ENCODE data around the gene KCNJ12.

Gene KCNJ12

GRCh38 chr17:21357281-21357680 is 18.9 kb upstream of the KCNJ12 start:
- Histone ChIP-seq H3K27me3 (ENCODE audit: control insufficient read depth, insufficient read depth, low read length, poor library complexity, severe bottlenecking) (no peaks in the 10 kb centered on the region), H3K36me3 (ENCODE audit: control insufficient read depth, insufficient read depth, low read length) (no peaks in the 10 kb centered on the region), H3K4me3 (ENCODE audit: insufficient read depth, low read depth, low read length) (no peak overlapping the region), H3K4me1 (ENCODE audit: control insufficient read depth, insufficient read depth, low read length) (peaks cover 41% of the 10 kb centered on the region), H3K27ac (ENCODE audit: insufficient read depth, low read depth, low read length, poor library complexity, severe bottlenecking) (no peak overlapping the region), H3K9me3 (ENCODE audit: control insufficient read depth, low read length) (no peaks in the 10 kb centered on the region)
- 86 to 87% methylated on average over 5 of the region's 5 CpGs for WGBS, 2 experiments

DNA sequence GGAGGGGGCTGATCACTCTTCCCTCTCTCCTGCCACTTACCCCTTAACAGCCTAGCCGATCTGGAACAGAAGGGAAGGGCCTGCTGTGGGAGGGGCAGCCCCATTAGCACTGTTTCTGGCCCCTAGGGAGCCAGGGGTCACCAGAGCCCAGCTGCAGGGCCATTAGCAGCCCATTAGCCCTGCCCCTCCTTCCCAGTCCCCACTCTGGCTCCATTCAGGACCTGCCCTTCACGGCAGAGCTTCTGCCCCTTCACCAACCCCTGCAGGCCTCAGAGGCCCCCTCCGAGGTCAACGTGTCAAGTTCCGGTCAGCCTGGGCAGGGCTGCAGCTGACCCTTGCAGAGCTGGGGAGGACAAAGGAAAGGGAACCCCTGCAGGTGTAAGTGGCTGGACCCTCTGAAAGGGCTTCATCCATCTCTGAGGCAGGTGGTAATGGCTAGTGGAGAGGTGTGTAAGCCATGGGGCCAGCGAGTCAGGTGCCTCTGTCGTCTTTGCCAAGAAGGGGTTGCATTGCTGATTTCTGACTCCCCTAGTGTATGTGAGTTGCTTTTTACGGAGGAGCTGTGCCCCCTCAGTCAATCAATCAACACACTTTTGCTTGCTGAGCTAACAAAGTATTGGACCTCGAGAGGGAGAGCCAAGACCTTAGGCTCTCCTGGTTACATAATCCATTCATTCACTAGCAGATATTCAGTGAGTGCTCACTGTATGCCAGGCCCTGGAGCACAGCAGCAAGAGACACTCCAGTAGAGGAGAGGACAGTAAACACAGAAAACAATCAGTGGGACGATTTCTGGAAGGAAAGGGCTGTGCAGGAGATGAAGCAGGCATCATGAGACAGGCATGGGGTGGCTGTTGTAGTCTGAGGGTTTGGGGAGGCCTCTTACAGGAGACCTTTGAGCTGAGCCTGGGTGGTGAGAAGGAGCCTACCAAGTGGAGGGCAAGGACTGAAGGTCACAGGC is 18.2 kb upstream of the KCNJ12 start:
- H3K4me1 ChIP-seq (ENCODE audit: control insufficient read depth, insufficient read depth, low read length) = peaks cover 41% of the 10 kb centered on the region
- H3K27ac ChIP-seq (ENCODE audit: insufficient read depth, low read depth, low read length, poor library complexity, severe bottlenecking) = no peak overlapping the region
- no peaks in the 10 kb centered on the region for H3K36me3 ChIP-seq (ENCODE audit: control insufficient read depth, insufficient read depth, low read length)
- no peaks in the 10 kb centered on the region for H3K9me3 ChIP-seq (ENCODE audit: control insufficient read depth, low read length)
- WGBS, 2 experiments = 37 to 48% methylated on average over 10 of the region's 10 CpGs
- H3K27me3 ChIP-seq (ENCODE audit: control insufficient read depth, insufficient read depth, low read length, poor library complexity, severe bottlenecking) = no peaks in the 10 kb centered on the region
- H3K4me3 ChIP-seq (ENCODE audit: insufficient read depth, low read depth, low read length) = no peak overlapping the region

- no peaks in the 10 kb centered on the region for H3K27me3 ChIP-seq (ENCODE audit: control insufficient read depth, insufficient read depth, low read length, poor library complexity, severe bottlenecking)
- no peaks in the 10 kb centered on the region for H3K36me3 ChIP-seq (ENCODE audit: control insufficient read depth, insufficient read depth, low read length)
- no peak overlapping the region for H3K27ac ChIP-seq (ENCODE audit: insufficient read depth, low read depth, low read length, poor library complexity, severe bottlenecking)
- 70 to 75% methylated on average over 12 of the region's 12 CpGs for WGBS, 2 experiments
- H3K4me3 ChIP-seq (ENCODE audit: insufficient read depth, low read depth, low read length) = no peak overlapping the region
- no peaks in the 10 kb centered on the region for H3K9me3 ChIP-seq (ENCODE audit: control insufficient read depth, low read length)
- peaks cover 41% of the 10 kb centered on the region for H3K4me1 ChIP-seq (ENCODE audit: control insufficient read depth, insufficient read depth, low read length)
Measured at GRCh38 chr17:21358682-21359482, 17.3 kb upstream of the KCNJ12 start.

DNA sequence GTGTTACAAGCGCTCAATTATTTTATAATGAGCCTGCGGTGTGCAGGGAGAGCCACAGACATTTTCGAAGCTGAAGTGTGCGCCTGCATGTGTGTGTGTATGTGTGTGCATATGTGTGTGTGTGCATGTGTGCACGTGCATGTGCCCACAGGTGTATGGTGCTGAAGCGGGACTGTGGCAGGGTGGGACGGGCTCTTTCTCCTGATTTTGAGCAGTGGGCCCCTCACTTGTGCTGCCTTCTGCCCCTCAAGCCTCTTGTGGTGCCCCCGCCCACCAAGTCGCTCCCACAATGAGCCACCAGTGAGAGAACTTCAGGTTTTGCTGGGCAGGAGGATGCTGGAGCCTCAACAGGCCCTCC is 16.7 kb upstream of the KCNJ12 start:
- 90 to 91% methylated on average over 9 of the region's 9 CpGs for WGBS, 2 experiments
- H3K27ac ChIP-seq (ENCODE audit: insufficient read depth, low read depth, low read length, poor library complexity, severe bottlenecking) = no peak overlapping the region

GRCh38 chr17:21360048-21360447 is 16.1 kb upstream of the KCNJ12 start:
- Histone ChIP-seq H3K36me3 (ENCODE audit: control insufficient read depth, insufficient read depth, low read length) (no peaks in the 10 kb centered on the region), H3K27me3 (ENCODE audit: control insufficient read depth, insufficient read depth, low read length, poor library complexity, severe bottlenecking) (no peaks in the 10 kb centered on the region), H3K9me3 (ENCODE audit: control insufficient read depth, low read length) (no peaks in the 10 kb centered on the region), H3K4me1 (ENCODE audit: control insufficient read depth, insufficient read depth, low read length) (peaks cover 41% of the 10 kb centered on the region), H3K4me3 (ENCODE audit: insufficient read depth, low read depth, low read length) (no peak overlapping the region), H3K27ac (ENCODE audit: insufficient read depth, low read depth, low read length, poor library complexity, severe bottlenecking) (no peak overlapping the region)
- WGBS, 2 experiments = 24 to 26% methylated on average over 7 of the region's 7 CpGs

More for the DNA sequence above, 16.7 kb upstream of the KCNJ12 start:
- no peaks in the 10 kb centered on the region for H3K36me3 ChIP-seq (ENCODE audit: control insufficient read depth, insufficient read depth, low read length)
- H3K4me3 ChIP-seq (ENCODE audit: insufficient read depth, low read depth, low read length) = no peak overlapping the region
- H3K27me3 ChIP-seq (ENCODE audit: control insufficient read depth, insufficient read depth, low read length, poor library complexity, severe bottlenecking) = no peaks in the 10 kb centered on the region
- H3K4me1 ChIP-seq (ENCODE audit: control insufficient read depth, insufficient read depth, low read length) = peaks cover 41% of the 10 kb centered on the region
- H3K9me3 ChIP-seq (ENCODE audit: control insufficient read depth, low read length) = no peaks in the 10 kb centered on the region

GRCh38 chr17:21361020-21361809 is 14.9 kb upstream of the KCNJ12 start:
- 69 to 75% methylated on average over 4 to 5 of the region's 5 CpGs for WGBS, 2 experiments
- peaks cover 38% of the 10 kb centered on the region for H3K4me1 ChIP-seq (ENCODE audit: control insufficient read depth, insufficient read depth, low read length)

DNA sequence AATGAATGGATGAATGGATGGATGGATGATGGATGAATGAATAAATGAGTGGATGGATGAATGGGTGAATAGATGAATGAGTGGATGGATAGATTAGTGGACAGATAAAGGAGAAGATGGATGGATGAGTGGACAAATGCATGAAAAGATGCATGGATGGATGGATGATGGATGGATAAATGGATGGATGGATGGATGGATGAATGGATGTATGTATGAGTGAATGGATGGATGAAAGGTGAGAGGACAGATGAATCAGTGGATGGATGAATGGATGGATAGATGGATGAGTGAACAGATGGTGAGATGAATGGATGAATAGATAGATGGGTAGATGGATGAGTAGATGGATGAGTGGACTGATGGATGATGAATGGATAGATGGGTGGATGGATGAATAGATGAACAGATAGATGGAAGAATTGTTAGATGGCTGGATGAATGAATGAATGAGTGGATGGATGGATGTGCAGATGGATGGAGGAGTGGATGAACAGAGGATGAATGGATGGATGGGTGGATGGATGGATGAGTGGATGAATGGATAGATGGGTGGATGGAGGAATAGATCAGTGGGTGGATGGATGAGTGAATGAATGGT is 13.7 kb upstream of the KCNJ12 start:
- no peak overlapping the region for H3K27ac ChIP-seq (ENCODE audit: insufficient read depth, low read depth, low read length, poor library complexity, severe bottlenecking)
- no peak overlapping the region for H3K4me3 ChIP-seq (ENCODE audit: insufficient read depth, low read depth, low read length)
- no peaks in the 10 kb centered on the region for H3K36me3 ChIP-seq (ENCODE audit: control insufficient read depth, insufficient read depth, low read length)
- peaks cover 33% of the 10 kb centered on the region for H3K4me1 ChIP-seq (ENCODE audit: control insufficient read depth, insufficient read depth, low read length)
- H3K9me3 ChIP-seq (ENCODE audit: control insufficient read depth, low read length) = no peaks in the 10 kb centered on the region
- no peaks in the 10 kb centered on the region for H3K27me3 ChIP-seq (ENCODE audit: control insufficient read depth, insufficient read depth, low read length, poor library complexity, severe bottlenecking)

More at GRCh38 chr17:21361020-21361809, 14.9 kb upstream of the KCNJ12 start:
- H3K27me3 ChIP-seq (ENCODE audit: control insufficient read depth, insufficient read depth, low read length, poor library complexity, severe bottlenecking) = no peaks in the 10 kb centered on the region
- no peak overlapping the region for H3K4me3 ChIP-seq (ENCODE audit: insufficient read depth, low read depth, low read length)
- no peaks in the 10 kb centered on the region for H3K36me3 ChIP-seq (ENCODE audit: control insufficient read depth, insufficient read depth, low read length)
- no peak overlapping the region for H3K27ac ChIP-seq (ENCODE audit: insufficient read depth, low read depth, low read length, poor library complexity, severe bottlenecking)
- H3K9me3 ChIP-seq (ENCODE audit: control insufficient read depth, low read length) = no peaks in the 10 kb centered on the region

DNA sequence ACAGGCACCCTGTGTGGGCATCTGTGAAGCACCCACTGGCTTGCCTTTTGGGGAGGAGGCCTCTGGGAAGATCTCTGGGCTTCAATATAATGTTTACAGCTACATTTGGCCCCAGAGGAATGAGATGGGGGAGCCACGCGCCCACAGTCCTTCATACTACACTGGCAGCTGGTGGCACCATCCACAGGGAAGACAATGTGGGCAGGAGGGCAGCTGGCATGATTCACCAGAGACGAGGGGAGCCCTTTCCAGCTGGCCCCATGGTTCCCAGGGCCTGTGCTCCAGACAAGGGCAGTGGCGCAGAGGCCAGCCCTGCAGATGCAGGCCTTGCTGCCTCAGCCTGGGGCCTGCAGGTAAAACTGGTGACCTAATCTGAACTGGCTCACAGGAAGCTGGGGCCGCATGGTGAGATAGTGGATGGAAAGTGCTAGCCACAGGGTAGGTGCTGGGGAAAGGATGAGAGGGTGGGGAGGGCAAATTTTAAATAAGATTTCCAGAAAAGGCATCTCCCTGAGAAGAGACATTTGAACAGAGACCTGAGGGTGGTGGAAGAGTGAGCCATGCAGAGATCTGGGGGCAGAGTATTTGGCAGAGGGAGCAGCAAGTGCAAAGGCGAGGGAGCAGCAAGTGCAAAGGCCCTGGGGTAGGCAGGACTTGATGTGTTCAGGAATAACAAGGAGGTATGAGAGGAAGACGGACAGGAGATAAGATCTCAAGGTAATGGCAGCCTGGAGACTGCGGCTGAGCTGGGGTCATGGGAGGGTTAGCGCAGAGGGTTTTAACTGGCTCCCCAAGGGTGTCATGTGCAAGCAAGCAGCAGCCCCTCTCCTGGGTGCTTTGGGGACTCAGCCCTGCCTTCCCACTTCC is 12.1 kb upstream of the KCNJ12 start:
- 94 to 95% methylated on average over 9 of the region's 9 CpGs for WGBS, 2 experiments
- Histone ChIP-seq H3K27me3 (ENCODE audit: control insufficient read depth, insufficient read depth, low read length, poor library complexity, severe bottlenecking) (no peaks in the 10 kb centered on the region), H3K9me3 (ENCODE audit: control insufficient read depth, low read length) (no peaks in the 10 kb centered on the region)

DNA sequence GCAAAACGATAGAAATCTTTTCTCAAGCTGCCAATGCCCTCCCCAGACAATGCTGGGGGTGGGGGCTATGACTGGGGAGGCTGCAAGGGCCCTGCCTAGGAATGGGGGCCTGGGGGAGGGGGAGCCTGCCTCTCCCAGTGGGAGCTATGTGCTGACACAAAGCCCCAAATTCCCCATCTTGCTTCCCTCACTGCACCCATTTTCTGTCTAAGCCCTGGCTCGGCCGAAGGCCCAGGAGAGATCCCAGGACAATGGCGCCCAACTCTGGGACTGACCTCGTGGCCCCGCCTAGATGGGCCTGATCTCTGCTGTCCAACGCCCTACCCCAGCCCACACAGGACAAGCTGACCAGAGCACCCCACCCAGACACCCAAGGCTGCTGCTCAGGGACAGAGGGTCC is 11.1 kb upstream of the KCNJ12 start:
- Histone ChIP-seq H3K4me1 (ENCODE audit: control insufficient read depth, insufficient read depth, low read length) (peaks cover 17% of the 10 kb centered on the region), H3K4me3 (ENCODE audit: insufficient read depth, low read depth, low read length) (no peak overlapping the region), H3K27ac (ENCODE audit: insufficient read depth, low read depth, low read length, poor library complexity, severe bottlenecking) (no peak overlapping the region), H3K36me3 (ENCODE audit: control insufficient read depth, insufficient read depth, low read length) (no peaks in the 10 kb centered on the region), H3K9me3 (ENCODE audit: control insufficient read depth, low read length) (no peaks in the 10 kb centered on the region), H3K27me3 (ENCODE audit: control insufficient read depth, insufficient read depth, low read length, poor library complexity, severe bottlenecking) (no peaks in the 10 kb centered on the region)
- 84 to 88% methylated on average over 7 of the region's 7 CpGs for WGBS, 2 experiments

More for the DNA sequence above, 12.1 kb upstream of the KCNJ12 start:
- Histone ChIP-seq H3K4me3 (ENCODE audit: insufficient read depth, low read depth, low read length) (no peak overlapping the region), H3K4me1 (ENCODE audit: control insufficient read depth, insufficient read depth, low read length) (peaks cover 26% of the 10 kb centered on the region), H3K27ac (ENCODE audit: insufficient read depth, low read depth, low read length, poor library complexity, severe bottlenecking) (no peak overlapping the region), H3K36me3 (ENCODE audit: control insufficient read depth, insufficient read depth, low read length) (no peaks in the 10 kb centered on the region)

Measured in ectodermal cell (in vitro differentiated cells).